Kidney epithelial cell (primary cell): ENCODE results near the gene SUSD2. TPM values are rescaled to one million over a fixed set of nuclear protein-coding genes. Genes with fewer than 3 reads are reported as not detected.
A peak's percentile ranks its signal among the peaks of the same experiment; 100 is the strongest.

Experiments
- DNase-seq: peaks from one replicate; pipeline ENCODE4 v3.0.0-alpha.2; 2010; ENCODE audit warnings: low read depth
- H3K27me3 ChIP-seq: 2 replicates; pipeline ENCODE4 v1.6.0; 2011; ENCODE audit warnings: low read length; ENCODE audit not compliant: control insufficient read depth, insufficient read depth
- H3K36me3 ChIP-seq: 2 replicates; pipeline ENCODE4 v1.5.1; 2011; ENCODE audit warnings: low read length; ENCODE audit not compliant: control insufficient read depth, insufficient read depth
- H3K4me3 ChIP-seq: 2 replicates; pipeline ENCODE4 v1.5.1; 2011; ENCODE audit warnings: low read depth, mild to moderate bottlenecking, control low read depth, low read length
- CTCF ChIP-seq: IDR thresholded peaks from 2 replicates; pipeline ENCODE4 v1.5.1; 2011; ENCODE audit warnings: mild to moderate bottlenecking, moderate library complexity, low read length, control low read depth, inconsistent platforms; ENCODE audit not compliant: insufficient read depth, poor library complexity, severe bottlenecking
- total RNA-seq: library from RNA; depleted of rRNA; stranded (reverse); fragments of >200 nt; gene quantifications from 2 replicates; pipeline ENCODE4 v1.2.3, GENCODE V29; 2015

SUSD2 gene
- total RNA-seq, 1 donor from 2014 or later = 0.17 TPM

GRCh38 chr22:24186892-24187670, 5.8 kb downstream of the SUSD2 start:
- no peak overlapping the region for H3K4me3 ChIP-seq
- no peaks in the 10 kb centered on the region for H3K27me3 ChIP-seq
- no peak for DNase-seq
- no peaks in the 10 kb centered on the region for H3K36me3 ChIP-seq
- no peak for TF ChIP-seq CTCF

DNA sequence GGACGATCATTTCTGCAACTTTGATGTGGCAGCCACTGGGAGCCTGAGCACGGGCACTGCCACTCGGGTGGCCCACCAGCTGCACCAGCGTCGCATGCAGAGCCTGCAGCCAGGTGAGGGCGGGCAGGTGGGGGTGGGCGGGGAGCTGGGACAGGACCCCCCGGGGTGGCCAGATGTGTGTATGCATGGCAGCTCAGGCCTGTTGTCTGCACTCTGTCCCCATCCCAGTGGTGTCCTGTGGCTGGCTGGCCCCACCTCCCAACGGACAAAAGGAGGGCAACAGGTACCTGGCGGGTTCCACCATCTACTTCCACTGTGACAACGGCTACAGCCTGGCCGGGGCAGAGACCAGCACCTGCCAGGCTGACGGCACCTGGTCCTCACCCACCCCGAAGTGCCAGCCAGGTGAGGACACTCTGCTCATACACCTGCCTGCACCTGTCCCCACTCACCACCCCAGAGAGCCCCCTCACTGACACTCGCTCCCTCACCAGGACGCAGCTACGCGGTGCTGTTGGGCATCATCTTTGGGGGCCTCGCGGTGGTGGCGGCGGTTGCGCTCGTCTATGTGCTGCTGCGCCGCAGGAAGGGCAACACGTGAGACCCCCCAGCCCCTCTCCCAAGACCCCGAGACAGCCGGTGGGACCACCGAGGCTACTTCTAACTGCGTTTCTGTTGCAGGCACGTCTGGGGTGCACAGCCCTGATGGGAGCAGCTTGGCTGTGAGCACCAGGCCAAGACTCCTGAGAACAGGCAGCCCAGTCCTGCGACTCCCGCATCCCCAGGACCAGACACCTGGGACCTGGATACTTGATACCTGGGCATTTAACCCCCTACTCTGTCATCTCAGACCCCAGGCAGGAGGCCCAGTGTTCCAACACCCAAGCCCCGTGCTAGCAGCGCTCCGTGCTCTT, 6.7 kb downstream of the SUSD2 start:
- TF ChIP-seq CTCF = no peak
- no peak for DNase-seq
- Histone ChIP-seq H3K4me3 (no peak overlapping the region), H3K27me3 (no peaks in the 10 kb centered on the region), H3K36me3 (no peaks in the 10 kb centered on the region)

GRCh38 chr22:24188705-24189248, 7.5 kb downstream of the SUSD2 start:
- Histone ChIP-seq H3K36me3 (no peaks in the 10 kb centered on the region), H3K27me3 (no peaks in the 10 kb centered on the region), H3K4me3 (no peak overlapping the region)
- TF ChIP-seq CTCF = no peak
- DNase-seq = no peak

DNA sequence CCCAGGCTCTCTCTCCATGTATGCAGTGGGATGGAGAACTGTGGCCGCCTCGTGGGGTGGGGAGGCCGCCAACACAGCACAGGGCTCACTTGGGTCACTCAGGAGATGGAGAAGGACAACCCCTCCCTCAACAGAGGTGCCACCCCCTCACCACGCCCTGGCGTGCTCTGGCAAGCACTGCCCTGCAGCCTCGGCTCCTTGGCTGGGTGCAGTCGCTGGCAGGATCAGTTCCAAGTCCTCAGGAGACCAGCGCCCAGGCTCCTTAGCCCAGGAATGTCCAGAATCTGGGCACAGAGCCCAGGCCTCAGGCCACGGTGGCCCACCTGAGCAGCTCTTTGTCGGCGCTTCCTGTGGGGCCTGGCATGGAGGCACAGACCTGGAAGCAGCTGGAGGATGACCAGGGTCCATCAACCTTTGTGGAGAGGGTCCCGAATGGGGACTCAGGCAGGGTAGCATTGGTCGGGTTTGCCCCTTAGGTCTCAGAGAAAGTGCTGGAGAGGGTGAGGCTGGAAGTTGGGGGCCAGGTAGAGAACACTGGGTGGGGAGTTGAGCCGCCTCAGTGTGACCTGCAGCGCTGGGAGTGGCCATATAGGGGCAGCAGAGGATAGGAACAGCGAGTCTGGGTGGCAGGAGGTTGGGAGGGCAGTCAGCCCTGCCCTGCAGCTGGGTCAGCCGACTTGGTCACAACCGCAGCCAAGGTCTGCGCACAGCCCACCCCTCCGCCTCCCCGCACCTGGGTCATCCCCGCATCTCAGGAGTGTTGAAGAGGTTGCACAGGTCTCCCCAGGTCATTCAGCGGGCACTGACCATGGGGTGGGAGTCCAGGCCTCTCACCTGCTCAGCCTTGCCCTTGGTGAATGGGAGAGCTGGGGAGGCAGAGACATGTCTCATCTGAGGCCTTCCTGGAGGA, 8.2 kb downstream of the SUSD2 start:
- TF ChIP-seq CTCF = peak; percentile 92
- H3K27me3 ChIP-seq = no peaks in the 10 kb centered on the region
- H3K4me3 ChIP-seq = no peak overlapping the region
- H3K36me3 ChIP-seq = no peaks in the 10 kb centered on the region
- DNase-seq = no peak

- H3K4me3 ChIP-seq = no peak overlapping the region
- no peak for DNase-seq
- no peaks in the 10 kb centered on the region for H3K27me3 ChIP-seq
- no peak for TF ChIP-seq CTCF
- H3K36me3 ChIP-seq = no peaks in the 10 kb centered on the region
Observed at GRCh38 chr22:24190159-24190540, 8.9 kb downstream of the SUSD2 start.
